Stimulated activated CD4-positive, alpha-beta T cell treated with anti-CD3 and anti-CD28 coated beads, Interleukin-12 subunit alpha, Interleukin-12 subunit beta, amount 100 ng/mL, for 48 hours (primary cell): ENCODE results near the gene CRYM.
"Not testable (repeated sequence)": the region's sequence is repeated elsewhere in the genome, so short reads cannot be mapped to it uniquely, and the experiment has no call there.

Source experiments
- DNase-seq, 3 donors: peaks; one replicate each; pipeline ENCODE4 v3.0.0-alpha.2; 2020; ENCODE audit warnings: low read depth in 2 of 3, low spot score in 1 of 3

The CRYM gene

DNA sequence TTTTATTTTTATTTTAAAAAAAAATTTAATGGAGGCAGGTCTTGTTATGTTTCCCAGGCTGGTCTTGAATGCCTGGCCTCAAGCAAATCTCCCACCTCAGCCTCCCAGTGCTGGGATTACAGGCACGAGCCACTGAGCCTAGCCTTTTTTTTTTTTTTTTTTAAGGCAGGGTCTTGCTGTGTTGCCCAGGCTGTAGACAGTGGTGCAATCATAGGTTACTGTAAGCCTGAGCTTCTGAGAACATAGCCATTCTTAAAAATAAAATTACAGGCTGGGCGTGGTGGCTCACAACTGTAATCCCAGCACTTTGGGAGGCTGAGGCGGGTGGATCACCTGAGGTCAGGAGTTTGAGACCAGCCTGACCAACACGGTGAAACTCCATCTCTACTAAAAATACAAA lies 29.9 kb downstream of the CRYM start:
- not testable (repeated sequence) for DNase-seq

DNA sequence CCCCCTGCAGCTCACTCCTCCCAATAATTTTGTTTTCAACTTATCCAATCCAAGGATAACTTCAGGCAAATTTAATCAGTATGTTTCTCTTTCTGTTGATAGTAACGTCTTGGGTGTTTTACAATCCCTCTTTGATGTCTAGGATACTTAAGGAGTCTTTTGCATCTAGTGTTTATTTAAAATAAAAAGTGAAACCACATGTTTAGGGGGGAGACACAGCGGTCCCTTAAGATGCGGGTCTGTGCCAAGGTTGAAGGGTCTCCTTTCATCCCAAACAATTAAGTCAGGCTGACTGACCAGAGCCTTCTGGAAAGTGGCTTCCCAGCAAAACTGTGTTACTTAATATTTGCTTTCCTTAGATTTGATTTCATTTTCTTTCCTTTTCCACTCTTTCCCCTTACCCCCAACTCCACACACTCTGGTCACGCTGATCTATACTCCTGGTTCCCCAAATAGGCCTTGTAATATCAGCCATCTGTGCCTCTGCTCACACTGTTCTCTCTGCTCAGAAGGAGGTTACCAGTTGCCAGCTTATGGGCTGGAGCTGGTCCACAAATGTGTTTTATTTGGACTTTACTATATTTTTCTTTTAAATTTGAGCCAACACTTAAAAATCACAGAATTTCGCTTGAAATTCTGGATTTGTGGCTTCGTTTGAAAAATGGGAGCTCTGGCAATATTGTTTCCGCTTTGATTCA lies 33.4 kb downstream of the CRYM start:
- no peak for DNase-seq

DNA sequence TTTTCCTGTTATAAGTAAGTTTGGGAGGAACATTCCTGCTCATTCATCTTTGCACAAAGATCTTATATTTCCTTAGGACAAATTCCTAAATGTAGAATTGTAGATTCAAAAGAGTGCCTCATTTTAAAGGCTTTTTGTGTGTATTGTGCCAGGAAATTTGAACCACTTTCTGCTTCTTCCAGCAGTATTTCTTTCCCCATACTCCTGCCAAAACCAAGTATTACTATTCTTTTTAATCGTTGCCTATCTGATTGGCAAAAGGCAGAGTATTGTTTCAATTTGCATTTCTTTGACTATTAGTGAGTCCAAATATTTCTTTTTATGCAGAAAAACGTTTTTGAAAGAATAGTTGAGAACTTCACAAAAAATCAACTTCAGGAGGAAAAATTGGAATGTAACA lies 35.3 kb downstream of the CRYM start:
- DNase-seq = no peak

DNA sequence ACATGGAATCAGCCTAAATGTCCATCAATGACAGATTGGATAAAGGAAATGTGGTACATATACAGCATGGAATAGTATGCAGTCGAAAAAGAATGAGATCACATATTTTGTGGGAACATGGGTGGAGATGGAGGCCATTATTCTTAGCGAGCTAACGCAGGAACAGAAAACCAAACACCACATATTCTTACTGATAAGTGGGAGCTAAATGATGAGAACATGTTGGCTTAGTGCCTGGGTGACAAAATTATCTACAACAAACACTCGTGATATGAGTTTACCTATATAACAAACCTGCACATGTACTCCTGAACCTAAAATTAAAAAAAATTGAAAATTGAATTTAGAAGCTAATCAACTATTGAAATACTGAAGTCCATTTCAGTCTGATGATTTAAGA lies 38.4 kb downstream of the CRYM start:
- no peak for DNase-seq

DNA sequence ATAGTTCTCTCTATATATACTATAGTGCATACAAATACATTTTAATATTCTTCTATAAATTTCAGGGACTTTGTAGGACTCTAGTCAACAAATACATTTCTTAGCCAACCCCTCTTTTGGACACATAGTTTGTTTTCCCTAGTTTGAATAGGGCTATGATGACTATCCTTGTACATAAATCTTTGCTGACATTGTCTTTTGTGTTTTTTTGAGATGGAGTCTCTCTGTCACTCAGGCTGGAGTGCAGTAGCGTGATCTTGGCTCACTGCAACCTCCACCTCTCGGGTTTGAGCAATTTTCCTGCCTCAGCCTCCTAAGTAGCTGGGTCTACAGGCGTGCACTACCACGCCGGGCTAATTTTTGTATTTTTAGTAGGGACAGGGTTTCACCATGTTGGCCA lies 41.3 kb downstream of the CRYM start:
- no peak for DNase-seq

DNA sequence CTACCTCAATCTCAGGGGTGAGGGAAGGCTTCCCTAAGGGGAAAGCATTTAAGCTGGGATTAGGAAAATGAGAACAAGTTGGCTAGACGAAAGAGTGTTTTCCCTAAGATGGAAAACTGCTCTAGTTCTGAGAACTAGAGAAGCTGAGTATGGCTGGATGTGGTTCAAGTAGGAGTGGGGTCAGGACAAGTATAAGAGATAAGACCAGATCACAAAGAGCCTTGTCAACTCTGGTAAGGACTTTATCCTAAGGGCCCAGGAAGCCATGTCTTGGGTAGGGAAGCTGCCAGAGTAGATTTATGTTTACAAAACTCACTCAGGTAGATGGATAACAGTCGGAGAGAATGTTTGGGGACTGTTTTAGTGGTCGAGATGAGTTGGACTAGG lies 42.9 kb downstream of the CRYM start:
- DNase-seq = no peak

DNA sequence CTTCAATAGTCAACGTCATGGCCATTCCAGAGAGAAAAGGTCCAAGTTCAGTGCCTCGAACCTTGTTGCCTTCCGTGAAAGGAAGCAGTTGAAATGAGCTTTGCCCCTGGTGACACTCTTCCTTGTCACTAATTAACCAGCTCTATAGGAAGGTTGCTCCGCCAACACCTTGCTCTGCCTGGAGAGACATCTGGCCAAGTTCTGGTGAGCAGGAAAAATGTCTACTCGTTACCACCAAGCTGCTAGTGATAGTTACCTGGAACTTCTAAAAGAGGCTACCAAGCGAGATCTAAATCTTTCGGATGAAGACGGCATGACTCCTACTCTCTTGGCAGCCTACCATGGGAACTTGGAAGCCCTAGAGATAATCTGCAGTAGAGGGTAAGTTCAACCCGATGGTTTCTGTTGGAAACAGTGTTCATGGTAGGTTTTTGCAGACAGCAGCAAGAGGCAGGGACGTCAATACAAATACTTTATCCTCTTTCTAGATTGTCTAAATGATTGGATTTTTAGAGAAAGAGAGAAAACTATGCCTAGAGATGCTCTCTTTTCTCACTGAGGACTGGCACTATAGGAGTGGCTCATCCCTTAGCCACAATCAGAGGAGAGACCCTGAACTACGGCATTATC lies 44.5 kb downstream of the CRYM start, which contains the start of gene ANKS4B:
Gene ANKS4B, plus strand, starts transcription at position 179 of the 630 bp plus-strand sequence. Its CDS starts 39 bp downstream, at position 218.
- DNase-seq = no peak

DNA sequence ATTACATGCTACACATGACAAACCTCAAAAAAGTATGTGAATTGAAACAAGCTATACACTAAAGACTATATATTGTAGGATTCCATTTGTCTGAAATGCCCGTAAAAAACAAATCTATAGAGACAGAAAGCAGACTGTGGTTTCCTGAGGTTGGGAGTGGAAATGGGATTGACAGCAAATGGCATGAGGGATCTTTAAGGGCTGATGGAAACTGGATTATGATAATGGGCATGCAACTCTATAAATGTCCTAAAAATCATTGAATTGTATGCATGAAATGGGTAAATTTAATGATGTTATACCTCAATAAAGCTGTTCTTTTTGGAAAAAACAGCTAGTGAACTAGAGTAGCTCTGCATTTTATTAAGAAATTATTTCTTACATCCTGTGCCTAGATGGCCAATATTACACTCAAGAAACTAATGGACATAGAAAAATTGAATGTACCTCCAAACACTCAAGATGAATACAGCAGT lies 45.0 kb downstream of the CRYM start:
- no peak for DNase-seq

DNA sequence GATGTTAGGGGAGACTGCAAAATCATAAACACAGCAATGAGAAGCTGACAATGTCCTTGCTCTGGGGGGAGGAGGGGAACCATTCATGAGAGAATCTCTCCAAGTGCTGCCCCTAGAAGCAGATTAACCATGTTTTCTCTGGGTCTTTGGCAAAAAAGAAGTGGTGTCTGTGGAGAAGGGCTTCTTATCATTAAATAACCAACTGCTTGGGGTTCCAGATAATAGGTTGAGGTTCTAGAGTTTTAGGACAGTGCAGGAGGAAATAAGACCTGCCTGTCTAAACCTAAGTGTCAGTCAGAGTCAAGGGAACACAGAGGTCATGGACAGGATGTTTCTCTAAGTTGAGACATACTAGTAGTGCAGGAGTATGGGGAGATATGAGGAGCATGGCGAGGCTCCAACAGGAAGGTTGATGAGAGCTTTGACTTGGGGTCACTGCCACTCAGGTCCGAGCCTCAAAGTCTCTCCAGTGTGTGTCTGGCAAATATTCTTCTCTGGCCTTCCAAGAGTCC lies 49.7 kb downstream of the CRYM start:
- no peak for DNase-seq

DNA sequence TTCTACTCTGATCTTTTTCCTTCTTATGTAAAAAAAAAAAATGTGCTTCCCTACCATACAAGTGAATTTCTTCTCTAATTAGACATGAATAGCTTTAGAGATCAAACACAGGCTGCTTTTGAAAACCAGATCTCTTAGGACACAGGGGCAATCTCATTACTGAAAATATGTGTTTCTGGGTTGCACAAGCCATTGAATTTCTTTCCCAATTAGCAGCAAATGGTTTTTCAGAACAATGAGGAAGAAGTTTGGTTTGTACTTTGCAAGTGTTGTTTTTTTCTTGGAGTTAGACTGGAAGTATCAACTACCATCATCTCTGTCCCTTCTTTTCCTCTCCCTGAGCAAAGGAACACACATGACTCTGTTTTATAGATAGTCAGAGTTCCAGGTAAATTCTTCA lies 50.2 kb downstream of the CRYM start:
- no peak for DNase-seq

DNA sequence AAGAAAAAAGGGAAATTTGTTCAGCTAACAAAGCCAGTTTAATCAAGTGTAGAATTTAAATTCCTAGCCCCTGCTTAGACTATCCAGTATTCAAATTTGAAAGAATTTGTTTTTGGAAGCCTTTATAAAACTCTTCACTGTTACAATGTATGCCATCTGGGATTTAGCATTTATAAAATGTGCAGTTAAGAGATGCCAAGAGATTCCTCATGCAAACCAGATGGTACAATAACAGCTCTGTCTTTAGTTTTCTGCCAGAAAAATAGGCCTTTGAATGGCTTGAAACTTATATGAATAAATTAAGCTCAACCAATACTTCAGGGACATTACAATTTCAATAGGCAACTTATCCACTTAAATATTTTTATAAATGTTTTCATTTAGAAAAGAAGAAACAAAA lies 51.3 kb downstream of the CRYM start:
- DNase-seq = no peak

DNA sequence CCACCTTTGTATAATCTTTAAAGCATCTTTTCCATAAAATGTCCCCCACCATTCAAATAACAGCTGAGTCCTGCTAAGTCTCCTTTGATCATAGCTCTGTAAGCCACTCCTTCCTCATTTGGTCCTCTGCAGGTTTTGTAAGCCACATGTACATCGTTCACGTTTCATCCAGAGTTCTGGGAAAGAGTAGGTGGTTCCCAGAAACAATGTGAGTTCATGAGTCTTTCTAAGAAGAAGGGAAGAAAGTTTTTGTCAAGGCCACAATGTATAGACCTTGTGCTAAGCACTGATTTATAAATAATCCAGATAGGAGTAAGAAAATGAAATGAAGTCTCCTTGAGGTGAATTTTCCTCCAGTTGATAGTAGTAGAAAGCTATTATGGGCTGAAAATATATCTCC lies 53.3 kb downstream of the CRYM start:
- DNase-seq = peak in 1 of 3 donors; percentile 3

DNA sequence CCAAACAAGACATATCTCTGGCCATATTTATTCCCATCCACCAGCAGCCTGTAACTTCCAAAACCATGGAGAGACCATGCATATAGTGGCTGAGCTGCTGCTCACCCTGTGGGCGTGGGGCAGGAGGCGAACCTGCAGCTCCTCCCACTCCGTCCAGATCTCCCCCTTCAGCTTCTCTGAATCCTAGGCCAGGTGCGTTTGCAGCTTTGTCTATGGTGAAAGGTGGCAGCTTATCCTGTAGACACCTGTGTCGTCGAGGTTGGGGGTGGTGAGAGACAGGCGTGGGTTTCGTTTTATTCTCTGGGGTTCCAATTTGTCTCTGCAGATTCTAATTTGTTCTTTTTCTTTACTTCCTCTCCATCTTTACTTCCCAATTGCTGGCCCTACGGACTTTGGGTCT lies 54.3 kb downstream of the CRYM start:
- no peak for DNase-seq

DNA sequence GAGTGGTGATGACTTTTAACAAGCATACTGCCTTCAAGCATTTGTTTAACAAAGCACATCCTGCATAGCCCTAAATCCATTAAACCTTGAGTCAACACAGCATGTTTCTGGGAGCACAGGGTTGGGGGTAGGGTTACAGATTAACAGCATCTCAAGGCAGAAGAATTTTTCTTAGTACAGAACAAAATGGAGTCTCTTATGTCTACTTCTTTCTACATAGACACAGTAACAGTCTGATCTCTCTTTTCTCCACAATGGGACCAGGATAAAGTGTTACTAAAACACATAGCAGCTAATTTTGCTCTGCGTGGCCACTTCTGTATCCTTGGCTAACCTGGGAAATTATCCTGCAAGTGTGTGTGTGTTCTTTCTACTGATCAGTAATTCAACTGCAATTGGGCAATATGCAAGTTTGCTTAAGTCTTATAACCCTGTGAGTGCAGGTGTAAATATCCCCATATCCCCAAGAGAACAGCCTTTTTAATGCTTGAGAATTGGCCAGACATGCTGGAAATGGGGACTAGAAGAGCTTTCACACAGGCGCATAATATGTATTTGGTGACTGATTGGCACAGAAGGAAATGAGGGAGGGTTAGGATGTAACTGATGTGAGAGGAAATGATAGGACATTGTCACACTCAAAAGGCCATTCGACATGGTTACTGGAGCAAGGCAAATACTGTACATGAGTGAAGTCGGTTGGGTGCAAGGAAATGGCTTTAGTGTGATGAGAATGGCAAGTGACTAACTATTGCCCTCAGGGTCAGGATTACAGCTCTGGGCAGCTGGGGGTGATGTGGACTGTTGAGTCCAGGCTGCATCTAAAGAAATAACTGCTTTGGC lies 55.4 kb downstream of the CRYM start:
- DNase-seq = no peak

DNA sequence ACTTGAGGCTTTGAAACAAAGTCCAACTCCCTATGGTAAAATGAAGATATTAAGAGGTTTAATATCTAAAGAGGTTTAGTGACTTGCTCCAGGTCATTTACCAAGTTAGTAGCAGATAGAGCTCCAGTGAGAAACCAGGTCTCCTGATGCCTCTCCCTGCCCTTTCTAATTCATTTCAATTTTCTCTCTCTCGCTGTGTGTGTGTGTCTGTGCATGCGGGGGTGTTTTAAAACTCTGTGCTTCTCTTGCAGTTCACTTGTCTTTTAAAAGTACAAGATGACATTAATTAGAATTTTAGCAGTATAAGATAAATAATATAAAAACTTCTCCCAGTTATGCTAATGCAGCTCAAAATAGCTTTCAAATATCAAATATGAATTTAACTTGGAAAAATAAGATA lies 58.5 kb downstream of the CRYM start:
- no peak for DNase-seq

DNA sequence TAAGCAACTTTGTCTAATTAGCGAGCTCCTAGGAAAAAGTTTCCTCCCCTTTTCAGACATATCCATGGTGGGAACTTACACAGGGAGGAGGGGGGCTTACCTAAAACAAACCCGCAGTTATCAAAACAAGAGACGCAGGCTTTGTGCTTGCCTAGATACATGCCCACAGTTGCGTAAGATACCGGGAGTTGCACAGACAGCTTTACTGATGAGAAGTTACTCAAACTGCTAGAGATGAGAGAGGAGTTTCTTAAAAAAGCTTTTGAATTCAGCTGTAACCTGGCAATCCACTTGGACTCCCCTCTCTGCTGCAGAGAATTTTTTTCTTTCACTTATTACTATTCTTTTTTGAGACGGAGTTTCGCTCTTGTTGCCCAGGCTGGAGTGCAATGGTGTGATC lies 59.9 kb downstream of the CRYM start:
- no peak for DNase-seq

DNA sequence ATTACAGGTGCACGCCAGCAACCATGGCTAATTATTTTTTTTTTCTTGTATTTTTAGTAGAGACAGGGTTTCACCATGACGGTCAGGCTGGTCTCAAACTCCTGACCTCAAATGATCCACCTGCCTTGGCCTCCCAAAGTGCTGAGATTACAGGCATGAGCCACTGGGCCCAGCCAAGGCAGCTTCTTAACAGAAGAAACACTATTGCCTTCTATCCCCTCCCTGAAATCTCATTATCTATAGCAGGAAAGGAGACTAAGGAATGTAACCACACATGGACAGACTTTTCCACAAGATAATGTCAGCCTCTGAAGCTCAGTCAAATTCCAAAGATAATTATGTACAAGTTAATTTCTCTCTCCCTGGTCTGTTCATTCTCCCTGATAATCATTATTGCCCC lies 61.0 kb downstream of the CRYM start:
- DNase-seq = no peak

DNA sequence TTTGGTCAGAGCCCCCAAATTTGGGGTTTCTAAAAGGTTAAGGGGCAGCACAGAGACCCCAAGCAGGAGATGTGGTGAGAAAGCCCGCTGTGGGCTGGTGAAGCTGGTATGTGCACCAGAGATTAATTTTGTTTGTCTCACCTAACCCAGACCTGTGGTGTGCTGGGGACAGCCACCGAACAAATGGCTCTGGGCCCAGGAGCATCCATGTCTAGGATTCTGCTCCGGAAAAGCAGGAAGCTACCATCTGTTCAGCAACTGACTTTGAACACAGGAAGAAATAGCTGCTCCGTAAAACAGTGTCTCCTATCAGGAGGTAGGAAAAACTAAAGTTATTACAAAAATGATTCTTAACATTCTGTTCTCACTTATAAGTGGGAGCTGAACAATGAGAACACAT lies 64.0 kb downstream of the CRYM start:
- DNase-seq = no peak

DNA sequence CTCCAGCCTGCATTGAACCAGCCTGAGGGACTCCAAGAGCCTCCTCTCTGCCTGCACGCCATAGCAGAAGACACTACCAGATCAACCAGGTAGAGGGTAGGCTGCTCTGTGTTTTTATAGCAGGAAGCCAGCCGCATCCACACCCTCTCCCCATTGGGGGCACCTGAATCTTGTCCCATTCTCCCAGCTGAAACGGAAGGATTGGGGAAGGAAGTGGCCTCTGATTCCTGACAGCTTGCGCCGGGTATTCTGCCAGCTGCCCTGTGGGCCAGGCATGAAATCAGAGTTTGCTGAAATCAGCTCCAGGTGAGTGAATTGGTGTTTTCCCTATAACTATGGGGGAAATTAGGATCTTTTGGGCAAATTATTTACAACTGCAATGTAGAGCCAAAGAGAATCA lies 66.6 kb downstream of the CRYM start, which contains the start of gene ZP2:
Gene ZP2, minus strand, starts transcription at position 89 of the 400 bp plus-strand sequence. Its CDS starts 27 bp downstream, at position 62.
- DNase-seq = no peak
